Raji (cell line): Measurements from ENCODE around the gene FBXW4.

Source experiments
- POLR2A ChIP-seq: IDR thresholded peaks from 2 replicates; pipeline ENCODE4 v1.6.1; 2011; ENCODE audit warnings: low read depth, low read length, control low read depth; ENCODE audit not compliant: insufficient read depth

Gene FBXW4

GRCh38 chr10:101649525-101650085 is 45.4 kb downstream of the FBXW4 start:
- TF ChIP-seq POLR2A: no peak

- TF ChIP-seq POLR2A: no peak
Observed at GRCh38 chr10:101647255-101647654, 47.7 kb downstream of the FBXW4 start.

GRCh38 chr10:101646364-101646763 is 48.6 kb downstream of the FBXW4 start:
- TF ChIP-seq POLR2A: no peak

GRCh38 chr10:101645659-101646058 is 49.3 kb downstream of the FBXW4 start:
- TF ChIP-seq POLR2A: no peak

GRCh38 chr10:101644002-101644401 is 51.0 kb downstream of the FBXW4 start:
- TF ChIP-seq POLR2A: no peak

GRCh38 chr10:101643546-101643945 is 51.4 kb downstream of the FBXW4 start:
- TF ChIP-seq POLR2A: no peak

- no peak for TF ChIP-seq POLR2A
Observed at GRCh38 chr10:101639141-101639900, 55.6 kb downstream of the FBXW4 start.

GRCh38 chr10:101631821-101632475 is 63.0 kb downstream of the FBXW4 start:
- no peak for TF ChIP-seq POLR2A

GRCh38 chr10:101630633-101630920 is 64.4 kb downstream of the FBXW4 start:
- TF ChIP-seq POLR2A: no peak

GRCh38 chr10:101629837-101630632 is 64.9 kb downstream of the FBXW4 start:
- no peak for TF ChIP-seq POLR2A

- TF ChIP-seq POLR2A: no peak
Observed at GRCh38 chr10:101625821-101626412, 69.1 kb downstream of the FBXW4 start.

- TF ChIP-seq POLR2A: no peak
Observed at GRCh38 chr10:101624526-101625102, 70.4 kb downstream of the FBXW4 start.

- TF ChIP-seq POLR2A: no peak
Observed at GRCh38 chr10:101623528-101623927, 71.4 kb downstream of the FBXW4 start.

- no peak for TF ChIP-seq POLR2A
Observed at GRCh38 chr10:101619983-101620382, 75.0 kb downstream of the FBXW4 start.

GRCh38 chr10:101618871-101619270 is 76.1 kb downstream of the FBXW4 start:
- TF ChIP-seq POLR2A: no peak
